Stimulated activated CD4-positive, alpha-beta T cell treated with anti-CD3 and anti-CD28 coated beads, Interleukin-12 subunit alpha, Interleukin-12 subunit beta, amount 100 ng/mL, for 48 hours (primary cell): ENCODE results near the gene HSPB1.
"Not testable (repeated sequence)": the region's sequence is repeated elsewhere in the genome, so short reads cannot be mapped to it uniquely, and the experiment has no call there.

Source experiments
- DNase-seq, 3 donors: peaks; one replicate each; pipeline ENCODE4 v3.0.0-alpha.2; 2020; ENCODE audit warnings: low read depth in 2 of 3, low spot score in 1 of 3

HSPB1 gene

GRCh38 chr7:76281006-76281705 is 21.3 kb upstream of the HSPB1 start:
- no peak for DNase-seq

DNA sequence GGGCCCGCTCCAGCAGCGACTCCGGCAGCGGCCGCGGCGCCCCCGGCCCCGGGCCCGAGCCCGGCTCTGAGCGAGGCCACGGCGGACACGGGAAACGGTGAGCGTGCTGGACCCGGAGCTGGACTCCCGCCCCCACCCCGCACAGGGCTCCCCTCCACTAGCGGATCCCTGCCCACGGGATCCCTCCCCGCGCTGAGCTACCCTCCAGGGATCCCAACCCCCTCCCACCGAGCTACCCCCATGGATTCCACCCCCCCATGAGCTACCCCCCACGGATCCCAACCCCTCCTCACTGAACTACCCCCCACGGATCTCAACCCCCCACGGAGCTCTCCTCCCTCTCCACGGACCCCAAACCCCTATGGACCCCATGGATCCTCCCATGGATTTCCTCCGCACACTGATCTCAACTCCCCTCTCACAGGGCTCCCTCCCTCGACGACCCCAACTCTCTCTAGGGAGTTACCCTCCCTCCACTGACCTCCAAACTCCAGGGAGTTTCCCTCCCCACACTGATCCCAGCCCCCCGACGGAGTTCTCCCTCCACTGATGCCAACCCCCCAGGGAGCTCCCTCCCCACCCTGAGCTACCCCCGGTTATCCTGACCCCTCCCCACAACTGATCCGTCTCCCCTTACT is 20.6 kb upstream of the HSPB1 start:
- DNase-seq, result no peak

DNA sequence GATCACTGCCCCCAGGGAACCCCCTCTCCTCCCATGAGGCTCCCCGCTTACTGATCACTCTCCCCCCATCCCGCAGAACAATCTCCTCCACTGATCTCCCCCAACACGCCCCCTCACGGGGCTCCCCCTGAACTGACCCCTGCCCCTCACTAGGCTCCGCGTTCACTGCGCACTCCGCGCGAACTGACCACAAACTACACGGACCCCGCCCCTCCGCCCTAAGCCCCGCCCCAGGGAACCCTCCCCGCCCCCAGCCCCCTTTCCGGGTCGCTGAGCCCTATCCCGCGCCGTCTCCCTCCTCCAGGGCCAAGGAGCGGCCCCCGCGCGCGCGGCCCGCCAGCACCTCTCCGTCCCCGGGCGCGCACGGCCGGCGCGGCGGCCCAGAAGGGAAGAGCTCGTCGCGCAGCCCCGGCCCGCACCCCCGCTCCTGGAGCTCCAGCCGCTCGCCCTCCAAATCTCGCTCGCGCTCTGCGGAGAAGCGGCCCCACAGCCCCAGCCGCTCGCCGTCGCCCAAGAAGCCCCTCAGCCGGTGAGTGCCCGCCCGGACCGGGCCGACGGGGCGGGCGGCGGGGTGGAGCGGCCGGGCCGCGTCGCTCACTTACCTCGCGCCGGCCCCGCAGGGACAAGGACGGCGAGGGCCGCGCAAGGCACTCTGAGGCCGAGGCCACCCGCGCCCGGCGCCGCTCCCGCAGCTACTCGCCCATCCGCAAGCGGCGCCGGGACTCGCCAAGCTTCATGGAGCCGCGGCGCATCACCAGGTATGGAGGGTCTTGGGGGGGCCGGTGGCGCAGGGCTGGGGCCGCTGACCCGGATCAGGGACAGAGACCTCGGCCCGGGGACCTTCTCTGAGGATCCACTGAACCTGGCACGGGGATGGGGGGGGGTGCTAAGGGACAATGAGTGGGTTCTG is 19.9 kb upstream of the HSPB1 start:
- no peak for DNase-seq

- DNase-seq, result no peak
Measured at GRCh38 chr7:76283254-76284159, 19.0 kb upstream of the HSPB1 start.

- no peak for DNase-seq
Measured at GRCh38 chr7:76285604-76286374, 16.7 kb upstream of the HSPB1 start.

DNA sequence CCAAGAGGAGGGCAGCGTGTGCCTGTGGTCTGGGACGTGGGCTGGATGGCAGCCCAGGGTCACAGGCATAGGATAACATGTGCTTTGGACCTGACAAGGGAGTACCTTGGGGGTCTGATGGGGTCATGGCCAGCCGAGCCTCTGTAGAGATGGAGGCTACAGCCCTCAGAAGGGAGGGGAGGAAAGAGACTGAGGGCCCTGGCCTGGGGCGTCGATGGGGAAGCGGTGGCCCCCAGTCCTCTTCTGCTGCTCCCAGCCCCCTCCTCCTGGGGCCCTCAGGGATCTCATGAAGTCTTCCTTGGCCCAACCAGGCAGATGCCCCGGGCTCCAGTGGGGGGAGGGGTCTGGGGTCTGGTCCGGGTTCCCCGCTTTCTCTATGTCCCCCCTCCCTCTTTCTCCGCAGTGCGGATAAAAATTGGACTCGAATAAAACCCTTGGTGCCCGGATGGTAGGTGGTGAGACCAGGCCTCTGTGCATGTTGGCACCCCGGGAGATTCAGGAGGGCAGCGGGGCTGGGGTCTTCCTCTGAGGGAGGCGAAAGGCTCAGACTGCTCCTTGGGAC is 15.6 kb upstream of the HSPB1 start:
- no peak for DNase-seq

DNA sequence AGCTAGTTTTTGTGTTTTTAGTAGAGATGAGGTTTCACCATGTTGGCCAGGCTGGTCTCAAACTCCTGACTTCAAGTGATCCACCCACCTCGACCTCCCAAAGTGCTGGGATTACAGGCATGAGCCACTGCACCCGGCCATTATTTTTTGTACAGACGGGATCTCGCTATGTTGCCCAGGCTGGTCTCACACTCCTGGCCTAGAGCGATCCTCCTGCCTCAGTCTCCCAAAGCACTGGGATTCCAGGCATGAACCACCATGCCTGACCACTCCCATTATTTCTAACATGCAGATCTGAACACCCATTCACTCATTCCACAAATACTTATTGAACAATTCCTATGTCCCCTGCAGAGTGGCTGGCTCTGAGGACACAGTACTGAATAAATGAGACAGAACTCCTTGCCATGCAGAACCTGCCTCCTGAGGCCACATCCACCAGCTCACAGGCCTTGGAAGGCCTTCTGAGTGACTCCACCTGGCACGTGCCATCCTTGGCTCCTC is 11.6 kb upstream of the HSPB1 start:
- not testable (repeated sequence) for DNase-seq

GRCh38 chr7:76291351-76292212 is 10.9 kb upstream of the HSPB1 start:
- peak; percentile 84 to 99 (median 93) for DNase-seq

- no peak for DNase-seq
Measured at GRCh38 chr7:76292213-76292573, 10.3 kb upstream of the HSPB1 start.

DNA sequence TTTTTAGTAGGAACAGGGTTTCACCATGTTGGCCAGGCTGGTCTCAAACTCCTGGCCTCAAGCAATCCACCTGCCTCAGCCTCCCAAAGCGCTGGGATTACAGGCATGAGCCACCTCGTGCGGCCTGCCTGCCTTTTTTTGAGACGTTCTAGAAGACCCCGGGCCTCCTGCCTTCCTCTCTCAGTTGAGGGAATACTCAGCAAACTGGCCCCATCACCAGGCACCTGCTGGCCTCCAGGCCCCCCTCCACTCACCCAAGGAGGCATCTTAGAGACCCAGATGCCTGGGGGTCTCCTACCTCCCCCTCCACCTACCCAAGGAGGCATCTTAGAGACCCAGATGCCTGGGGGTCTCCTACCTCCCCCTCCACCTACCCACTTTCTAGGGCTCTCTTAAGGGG is 9.6 kb upstream of the HSPB1 start:
- DNase-seq, result not testable (repeated sequence)

DNA sequence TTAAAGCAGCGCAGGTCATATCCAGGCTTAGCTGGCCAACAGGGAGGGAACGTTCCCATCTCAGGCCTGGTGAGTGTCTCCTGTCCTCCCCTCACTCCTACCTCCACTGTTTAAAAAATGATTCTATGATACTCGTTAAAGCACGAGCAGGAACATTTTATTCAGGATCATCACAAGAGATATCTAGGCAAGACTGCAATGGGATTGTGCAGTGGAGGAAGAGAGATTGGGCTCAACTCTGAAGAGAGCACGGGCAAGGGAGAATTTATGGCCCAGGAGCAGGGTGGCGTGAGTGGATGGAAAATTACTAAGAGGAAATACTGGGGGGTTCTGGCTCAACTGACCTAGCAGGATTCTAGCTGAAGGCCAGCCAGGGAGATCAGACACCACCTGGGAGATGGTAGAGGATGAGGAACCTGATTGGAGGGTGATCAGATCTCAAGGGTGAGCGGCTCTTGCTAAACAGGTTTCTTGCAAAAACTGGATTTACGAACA is 9.0 kb upstream of the HSPB1 start:
- no peak for DNase-seq

DNA sequence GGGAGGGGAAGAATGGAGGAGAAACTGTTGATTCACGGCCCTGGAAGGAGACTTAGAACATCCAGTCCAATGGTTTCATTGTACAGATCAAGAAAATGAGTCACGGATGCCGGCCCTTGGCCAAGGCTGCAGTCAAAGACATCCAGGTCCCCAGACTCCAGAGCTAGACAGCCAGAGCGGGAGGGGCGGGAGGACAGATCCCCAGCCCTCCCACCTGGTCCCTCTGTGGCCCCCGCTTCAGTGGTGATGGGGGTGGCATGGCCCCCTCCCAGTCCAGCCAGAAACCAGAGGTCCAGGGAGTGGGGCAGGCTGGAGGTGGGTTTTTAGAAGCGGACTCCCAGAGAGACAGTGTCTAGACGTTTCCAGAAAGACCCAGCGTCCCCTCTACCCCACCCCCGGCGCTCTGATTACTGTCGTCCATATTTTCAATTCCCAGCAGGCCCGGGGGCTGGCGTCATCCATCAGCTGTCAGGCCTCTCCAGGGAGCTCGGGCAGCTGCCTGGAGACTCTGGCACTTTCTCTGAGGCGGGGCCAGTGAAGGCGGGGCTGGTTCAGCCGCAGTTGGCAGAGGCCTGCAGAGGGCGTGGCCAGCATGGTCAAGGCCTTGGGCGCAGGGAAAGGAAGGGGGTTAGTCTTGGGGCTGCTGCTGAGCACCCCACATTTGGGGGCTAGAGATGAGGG is 8.0 kb upstream of the HSPB1 start:
- no peak for DNase-seq

- DNase-seq, result no peak
Measured at GRCh38 chr7:76296743-76297740, 5.4 kb upstream of the HSPB1 start.

DNA sequence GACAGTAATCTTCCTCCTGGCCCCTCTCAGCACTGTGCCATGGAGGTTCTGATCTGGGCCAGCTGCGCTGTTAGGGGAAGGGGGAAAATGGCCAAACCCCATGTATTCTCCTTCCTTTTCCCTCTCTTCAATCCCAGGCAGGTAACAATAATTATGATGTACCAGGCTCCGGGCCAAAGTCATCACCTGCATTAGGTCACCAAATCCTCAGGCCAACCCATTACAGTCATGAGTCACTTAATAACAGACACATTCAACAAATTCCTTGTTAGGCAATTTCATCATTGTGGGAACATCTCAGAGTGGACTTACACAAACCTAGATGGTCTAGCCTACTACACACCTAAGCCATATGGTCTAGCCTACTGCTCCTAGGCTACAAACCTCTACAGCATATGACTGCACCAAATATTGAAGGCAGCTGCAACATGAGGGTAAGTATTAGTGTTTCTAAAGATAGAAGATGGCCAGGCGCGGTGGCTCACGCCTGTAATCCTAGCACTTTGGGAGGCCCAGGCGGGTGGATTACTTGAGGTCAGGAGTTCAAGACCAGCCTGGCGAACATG is 2.2 kb upstream of the HSPB1 start:
- DNase-seq, result no peak

GRCh38 chr7:76301000-76301399 is 1.5 kb upstream of the HSPB1 start:
- no peak for DNase-seq
